ENCODE measurements around the gene ZNF552. TPM values are rescaled to one million over a fixed set of nuclear protein-coding genes. Genes with fewer than 3 reads are reported as not detected.

Gene ZNF552
- total RNA-seq, 1 experiment from 2014 or later, result 9.2 TPM

GRCh38 chr19:57757941-57758340 is 56.8 kb downstream of the ZNF552 start:
- Histone ChIP-seq H4K5ac (ENCODE audit: insufficient read length, low read depth, low read length) (no peak overlapping the region), H2AFZ (ENCODE audit: low read length) (no peak overlapping the region), H3K27ac (ENCODE audit: insufficient read length, low read depth, low read length) (no peak overlapping the region), H4K20me1 (ENCODE audit: control insufficient read depth, insufficient read depth, insufficient read length) (no peaks in the 10 kb centered on the region), H3K79me2 (ENCODE audit: insufficient read depth, low read length) (no peaks in the 10 kb centered on the region), H3K14ac (ENCODE audit: insufficient read depth, low read length) (no peak overlapping the region), H3K18ac (ENCODE audit: insufficient read length, low read depth, low read length) (no peak overlapping the region), H4K91ac (ENCODE audit: insufficient read length, low read depth, low read length) (no peak overlapping the region), H3T11ph (ENCODE audit: low read length) (no peak overlapping the region), H2BK15ac (ENCODE audit: low read depth, low read length) (no peak overlapping the region), H3K4me2 (ENCODE audit: insufficient read depth, insufficient read length, low read length) (no peak overlapping the region), H2BK12ac (ENCODE audit: insufficient read length, low read depth, low read length) (no peak overlapping the region), H3K4ac (ENCODE audit: low read depth, low read length) (no peak overlapping the region), H3K79me1 (ENCODE audit: insufficient read depth, low read depth, low read length, poor library complexity, severe bottlenecking) (no peaks in the 10 kb centered on the region), H3K9ac (ENCODE audit: extremely low read depth, insufficient read length, low read length) (no peak overlapping the region), H2BK5ac (ENCODE audit: insufficient read length, low read length) (no peak overlapping the region), H4K8ac (replicated peaks; ENCODE audit: insufficient read length, low read depth, low read length) (no peak overlapping the region), H3K4me1 (ENCODE audit: insufficient read depth, low read length) (no peaks in the 10 kb centered on the region), H2BK120ac (ENCODE audit: low read depth, low read length, poor library complexity, severe bottlenecking) (no peak overlapping the region), H2AK5ac (ENCODE audit: insufficient read length, low read length) (no peak overlapping the region), H2BK20ac (ENCODE audit: low read depth, low read length, poor library complexity, severe bottlenecking) (no peak overlapping the region), H3K9me3 (ENCODE audit: control insufficient read depth, low read depth, low read length) (no peaks in the 10 kb centered on the region), H3K23me2 (ENCODE audit: insufficient read length, low read depth, low read length, poor library complexity, severe bottlenecking) (no peaks in the 10 kb centered on the region), H3K27me3 (ENCODE audit: insufficient read depth, low read length) (no peaks in the 10 kb centered on the region), H3K23ac (ENCODE audit: insufficient read length, low read depth, low read length) (no peak overlapping the region), H3K56ac (ENCODE audit: insufficient read length, low read depth, low read length) (no peak overlapping the region)
- Mint-ChIP-seq H3K27me3 (ENCODE audit: low read depth) (no peaks in the 10 kb centered on the region), H3K27ac (no peak overlapping the region), H3K4me3 (no peak overlapping the region), H3K9me3 (peaks cover 0 to 3% of the 10 kb centered on the region in 2 experiments; a peak in 1 of 5 replicates), H3K4me1 (no peaks in the 10 kb centered on the region), H3K36me3 (ENCODE audit: insufficient read depth in 1 of 3, low read depth in 3 of 3) (peaks cover 51 to 82% (median 74%) of the 10 kb centered on the region in 3 experiments)
- no CpG with 5 or more reads among the region's 2 CpGs for WGBS (ENCODE audit: extremely low coverage, insufficient read length, low lambda C conversion rate)
- DNase-seq, result no peak
- no peak for TF ChIP-seq CTCF (conservative IDR thresholded peaks at IDR 0.05)

Other genes with a start within 250 kb of the ZNF552 start
- gene ZNF416, start 236.0 kb downstream of the ZNF552 start, total RNA-seq (2021), result 10.9 and 11.4 TPM in 2 replicates
- 27.8 and 28.1 TPM in 2 replicates for gene ZIK1, start 230.8 kb downstream of the ZNF552 start, total RNA-seq (2021)
- 7.9 and 9.3 TPM in 2 replicates for gene ZNF530, start 215.0 kb downstream of the ZNF552 start, total RNA-seq (2021)
- gene ZNF134, start 200.7 kb downstream of the ZNF552 start, total RNA-seq (2021), result 43.2 and 44.1 TPM in 2 replicates
- gene ZNF211, start 181.7 kb downstream of the ZNF552 start, total RNA-seq (2021), result 12.9 and 14.8 TPM in 2 replicates
- not detected in 2 replicates for gene ZSCAN4, start 146.0 kb downstream of the ZNF552 start, total RNA-seq (2021)
- gene ZNF551, start 132.9 kb downstream of the ZNF552 start, total RNA-seq (2021), result 28.7 and 30.6 TPM in 2 replicates
- 17.6 and 18.7 TPM in 2 replicates for gene ZNF154, start 105.7 kb downstream of the ZNF552 start, total RNA-seq (2021)
- gene ZNF671, start 87.3 kb downstream of the ZNF552 start, total RNA-seq (2021), result 9.0 and 9.3 TPM in 2 replicates
- 19.7 and 22.8 TPM in 2 replicates for gene ZNF776, start 68.1 kb downstream of the ZNF552 start, total RNA-seq (2021)
- gene ZNF586, start 45.2 kb downstream of the ZNF552 start, total RNA-seq (2021), result 14.8 and 17.6 TPM in 2 replicates
- gene ZNF587B, start 15.4 kb upstream of the ZNF552 start, total RNA-seq (2021), result 41.8 and 45.2 TPM in 2 replicates
- gene ZNF587, start 34.9 kb upstream of the ZNF552 start, total RNA-seq (2021), result 37.5 and 40.0 TPM in 2 replicates
- 98.7 and 103 TPM in 2 replicates for gene ZNF814, start 74.1 kb upstream of the ZNF552 start, total RNA-seq (2021)
- gene ZNF417, start 101.7 kb upstream of the ZNF552 start, total RNA-seq (2021), result 22.1 and 22.2 TPM in 2 replicates
- 25.1 and 26.2 TPM in 2 replicates for gene ZNF418, start 120.5 kb upstream of the ZNF552 start, total RNA-seq (2021)
- 11.9 and 12.3 TPM in 2 replicates for gene ZNF256, start 132.8 kb upstream of the ZNF552 start, total RNA-seq (2021)
- 0.26 and 0.33 TPM in 2 replicates for gene C19orf18, start 159.6 kb upstream of the ZNF552 start, total RNA-seq (2021)
- gene ZNF606, start 187.9 kb upstream of the ZNF552 start, total RNA-seq (2021), result 13.4 and 14.1 TPM in 2 replicates
- 0.77 and 1.2 TPM in 2 replicates for gene ZSCAN1, start 219.1 kb upstream of the ZNF552 start, total RNA-seq (2021)
- 4.7 and 5.4 TPM in 2 replicates for gene ZNF135, start 244.4 kb upstream of the ZNF552 start, total RNA-seq (2021)

All from H9 (cell line).